ENCODE results near the gene SLC26A5.

Gene SLC26A5

DNA sequence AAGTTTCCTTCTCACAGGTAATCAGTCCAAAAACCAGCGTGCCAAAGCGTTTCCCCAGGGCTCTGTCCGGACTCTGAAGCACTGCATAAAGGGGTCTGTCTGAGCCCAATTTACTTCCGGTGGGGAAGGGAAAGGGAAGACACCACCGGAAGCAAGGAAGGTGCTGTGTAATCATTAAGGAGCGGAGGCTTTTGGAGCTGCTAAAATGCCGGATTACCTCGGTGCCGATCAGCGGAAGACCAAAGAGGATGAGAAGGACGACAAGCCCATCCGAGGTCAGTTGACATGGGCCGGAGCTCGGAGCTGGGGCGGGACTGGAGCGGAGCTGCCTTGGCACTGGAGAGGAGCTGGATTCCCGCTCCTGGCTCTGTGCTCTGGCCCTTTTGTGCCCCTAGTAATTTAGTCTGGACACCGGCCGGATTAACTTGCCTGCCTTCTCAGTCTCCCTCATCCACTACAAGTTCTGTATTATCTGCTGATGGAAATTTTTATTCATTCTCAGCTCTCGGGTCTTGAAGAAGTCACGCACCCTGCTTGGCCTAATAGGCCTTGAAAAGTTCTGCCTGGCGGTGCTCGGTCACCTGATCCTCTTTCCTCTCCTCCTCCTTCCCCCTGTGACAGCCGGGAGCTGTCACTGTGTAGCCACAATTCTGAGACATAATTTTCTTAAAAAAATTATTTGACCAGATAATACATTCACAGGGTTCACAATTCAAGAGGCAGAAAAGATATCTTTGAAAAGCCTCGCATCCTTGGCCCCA is 98.3 kb downstream of the SLC26A5 start, which contains the start of gene PSMC2:
TSS of gene PSMC2 (plus strand) at position 137 of the 761 bp plus-strand sequence. CDS start at position 206, 69 bp downstream.
- peak; percentile 65 to 80 for DNase-seq

DNA sequence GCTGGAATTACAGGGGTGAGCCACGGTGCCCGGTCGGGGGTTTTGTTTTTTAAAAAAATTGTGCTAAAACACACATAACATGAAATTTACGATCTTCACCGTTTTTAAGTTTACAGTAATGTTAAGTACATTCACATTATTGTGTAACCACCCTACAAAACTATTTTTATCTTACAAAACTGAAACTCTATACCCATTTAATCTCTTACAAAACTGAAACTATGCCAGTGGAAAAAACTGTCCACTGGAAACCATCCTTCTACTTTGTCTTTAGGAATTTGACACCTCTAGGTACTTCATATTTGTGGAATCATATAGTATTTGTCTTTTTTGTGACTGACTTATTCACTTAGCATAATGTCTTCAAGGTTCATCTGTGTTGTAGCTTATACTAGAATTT is 99.6 kb downstream of the SLC26A5 start:
- DNase-seq: no peak

DNA sequence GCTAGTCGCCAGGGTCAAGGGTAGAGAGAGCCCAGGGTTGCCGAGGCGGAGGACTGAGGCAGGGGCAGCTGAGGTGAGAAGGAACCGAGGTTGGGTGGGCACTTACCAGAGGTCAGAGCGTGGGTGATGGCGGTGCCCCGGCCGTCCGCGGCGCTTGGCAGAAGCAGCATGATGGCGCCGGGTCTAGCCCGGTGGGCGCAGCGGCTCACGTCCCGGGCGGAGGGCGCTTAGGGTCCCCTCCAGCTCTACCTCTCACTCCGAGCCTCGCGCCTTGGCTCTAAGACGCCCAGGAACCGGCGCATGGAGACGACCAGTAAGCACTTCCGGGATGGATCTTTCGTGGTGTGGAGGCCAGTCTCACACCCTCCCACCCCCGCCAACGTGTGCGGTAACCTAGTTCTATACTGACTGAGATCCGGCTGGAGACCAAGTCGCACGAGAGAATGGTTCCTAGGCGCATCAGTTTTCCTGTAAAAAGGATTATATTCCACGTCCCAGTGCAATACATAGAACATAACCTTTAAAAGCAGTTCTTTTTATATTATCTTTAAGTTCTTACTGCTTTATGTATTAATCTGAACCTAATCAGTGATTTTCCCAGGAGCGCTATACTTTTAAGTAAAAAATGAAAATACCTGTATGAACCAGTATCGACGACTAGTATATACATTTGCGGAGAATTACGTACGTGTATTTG is 101.4 kb downstream of the SLC26A5 start, which contains the start of gene DNAJC2:
TSS of gene DNAJC2 (minus strand) at position 315 of the 697 bp plus-strand sequence. CDS start at position 170, 145 bp downstream.
- peak; percentile 75 to 85 for DNase-seq

DNA sequence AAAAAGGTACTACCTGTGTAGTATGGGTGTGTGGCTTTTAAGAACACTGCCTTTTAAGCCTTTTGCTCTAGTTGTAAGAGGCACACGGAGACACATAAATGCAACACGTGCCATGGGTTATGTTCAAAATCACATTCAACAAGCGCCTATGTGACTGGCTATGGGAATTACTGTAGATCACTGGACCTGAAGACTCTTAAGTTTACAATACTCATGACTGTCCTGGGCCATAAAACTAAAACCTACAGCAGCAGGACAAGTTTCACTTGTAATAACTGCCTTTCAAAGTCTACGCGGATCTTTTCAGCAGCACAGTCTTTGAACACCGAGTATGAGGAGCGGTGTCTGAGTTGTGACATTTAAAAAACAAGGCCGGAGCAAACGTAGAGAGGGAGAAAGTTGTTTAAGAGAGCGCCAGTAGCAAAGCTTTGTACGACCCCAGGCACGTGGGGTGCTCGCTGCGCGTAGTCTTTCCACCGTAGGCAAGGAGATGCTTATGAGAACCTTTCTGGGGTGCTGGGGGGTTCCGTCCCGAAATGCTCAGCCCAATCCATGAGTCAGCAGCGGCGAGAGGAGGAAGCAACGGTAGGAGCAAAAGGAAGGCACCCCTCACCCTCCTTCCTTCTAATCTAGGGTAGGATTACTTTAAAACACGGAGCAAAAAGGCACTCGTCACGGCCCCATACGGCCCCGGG is 102.1 kb downstream of the SLC26A5 start:
- DNase-seq: peak; percentile 35 to 53

DNA sequence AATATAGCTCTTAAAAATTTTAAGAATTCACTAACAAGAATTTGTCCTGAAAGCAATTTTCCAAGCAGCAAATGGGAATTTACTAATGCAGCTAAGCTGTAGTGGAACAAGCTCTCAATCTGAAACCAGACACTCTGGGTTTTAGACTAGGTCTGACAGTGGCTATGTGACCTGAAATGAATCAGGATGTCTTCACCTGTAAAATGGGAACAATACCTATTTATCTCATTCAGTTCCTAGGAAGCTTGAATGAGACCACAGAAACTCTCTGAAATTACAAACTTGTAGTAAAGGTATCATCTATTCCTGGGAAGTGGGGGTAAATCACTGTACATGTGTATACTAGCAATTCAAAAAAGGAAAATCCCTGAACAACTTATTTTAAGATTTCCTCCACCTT is 102.7 kb downstream of the SLC26A5 start:
- DNase-seq: no peak

DNA sequence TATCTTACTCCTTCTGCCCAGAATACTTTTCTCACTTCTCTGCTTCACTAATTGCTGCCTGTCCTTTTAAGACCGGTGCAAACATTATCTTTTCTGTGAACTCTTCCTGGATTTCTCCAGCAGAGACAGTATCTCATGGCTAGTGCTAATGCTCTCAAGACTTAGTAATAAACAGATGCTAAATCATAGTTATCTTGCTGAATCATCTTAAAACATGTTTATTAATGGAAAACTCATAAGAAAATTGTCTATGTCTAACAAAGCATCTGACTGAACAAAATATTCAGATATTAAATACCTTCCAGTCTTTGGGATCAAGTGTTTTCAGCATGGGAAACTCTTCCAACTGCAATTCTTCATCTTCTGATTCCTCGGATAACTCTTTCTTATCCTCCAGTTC is 104.5 kb downstream of the SLC26A5 start:
- no peak for DNase-seq

DNA sequence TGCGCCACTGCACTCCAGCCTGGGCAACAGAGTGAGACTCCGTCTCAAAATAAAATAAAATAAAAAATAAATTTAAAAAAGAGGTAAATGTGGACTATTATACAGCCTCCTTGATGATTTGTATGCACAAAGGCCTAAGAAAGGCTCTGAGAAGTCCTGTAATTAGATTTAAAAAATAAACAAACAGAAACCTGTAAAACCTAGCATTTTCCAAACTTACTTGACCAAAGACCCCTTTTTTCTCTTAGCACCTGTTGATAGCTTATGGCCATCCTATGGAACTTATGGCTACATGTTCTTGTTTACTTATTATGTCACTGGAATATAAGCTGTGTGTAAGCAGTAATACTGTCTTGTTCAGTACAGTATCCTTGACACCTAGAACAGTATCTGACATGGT is 107.1 kb downstream of the SLC26A5 start:
- DNase-seq: no peak

DNA sequence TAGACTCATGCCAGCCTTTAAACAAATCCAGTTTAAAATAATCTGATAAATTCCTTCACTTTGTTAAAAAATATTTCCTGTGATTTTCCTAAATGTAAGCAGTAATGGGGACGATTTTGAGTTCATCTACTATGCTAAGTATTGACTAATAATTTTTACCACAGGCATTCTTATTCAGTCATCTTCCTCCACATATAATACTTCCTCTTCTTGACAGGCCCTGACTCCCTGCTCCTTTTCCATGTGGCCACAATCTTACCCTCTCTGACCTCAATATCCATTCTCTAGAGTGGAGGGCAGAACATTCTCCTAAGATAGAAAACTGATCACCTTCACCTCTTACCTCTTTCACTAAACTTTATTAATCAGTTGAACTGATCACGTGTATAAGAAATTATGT is 109.2 kb downstream of the SLC26A5 start:
- no peak for DNase-seq

DNA sequence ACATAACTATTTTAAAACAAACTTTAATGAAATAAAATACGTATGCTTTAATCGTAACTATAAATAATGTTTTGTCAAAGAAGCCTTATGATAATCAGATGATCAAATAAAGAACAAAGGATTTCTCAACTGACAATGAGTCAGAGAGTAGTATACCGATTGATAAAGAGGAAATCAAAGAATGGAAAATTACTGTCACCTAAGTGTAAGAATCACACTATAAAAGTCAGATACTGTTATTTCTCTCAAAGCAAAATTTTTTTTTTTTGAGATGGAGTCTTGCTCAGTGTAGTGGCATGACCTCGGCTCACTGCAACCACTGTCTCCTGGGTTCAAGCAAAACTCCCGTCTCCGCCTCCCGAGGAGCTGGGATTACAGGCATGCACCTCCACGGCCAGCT is 120.3 kb downstream of the SLC26A5 start:
- DNase-seq: no peak
